Measurements from ENCODE around the gene TMEM273.

Gene TMEM273

GRCh38 chr10:49175587-49176309 lies 12.4 kb downstream of the TMEM273 start:
- DNase-seq (ENCODE audit: low read depth): no peak

- DNase-seq (ENCODE audit: low read depth): no peak
These were observed 13.2 kb downstream of the TMEM273 start for GRCh38 chr10:49174926-49175500.

GRCh38 chr10:49174261-49174925 lies 13.8 kb downstream of the TMEM273 start:
- no peak for DNase-seq (ENCODE audit: low read depth)

- DNase-seq (ENCODE audit: low read depth): no peak
These were observed 14.3 kb downstream of the TMEM273 start for GRCh38 chr10:49173853-49174252.

- no peak for DNase-seq (ENCODE audit: low read depth)
These were observed 14.9 kb downstream of the TMEM273 start for GRCh38 chr10:49173201-49173772.

- no peak for DNase-seq (ENCODE audit: low read depth)
These were observed 15.4 kb downstream of the TMEM273 start for GRCh38 chr10:49172777-49173132.

- no peak for DNase-seq (ENCODE audit: low read depth)
These were observed 16.0 kb downstream of the TMEM273 start for GRCh38 chr10:49172061-49172776.

GRCh38 chr10:49171326-49172060 lies 16.7 kb downstream of the TMEM273 start:
- no peak for DNase-seq (ENCODE audit: low read depth)

GRCh38 chr10:49170632-49171325 lies 17.4 kb downstream of the TMEM273 start:
- DNase-seq (ENCODE audit: low read depth): no peak

- DNase-seq (ENCODE audit: low read depth): no peak
These were observed 18.4 kb downstream of the TMEM273 start for GRCh38 chr10:49169776-49170175.

GRCh38 chr10:49168831-49169500 lies 19.2 kb downstream of the TMEM273 start:
- no peak for DNase-seq (ENCODE audit: low read depth)

GRCh38 chr10:49168171-49168540 lies 20.0 kb downstream of the TMEM273 start:
- no peak for DNase-seq (ENCODE audit: low read depth)

- no peak for DNase-seq (ENCODE audit: low read depth)
These were observed 20.6 kb downstream of the TMEM273 start for GRCh38 chr10:49167425-49168170.

GRCh38 chr10:49166484-49167400 lies 21.4 kb downstream of the TMEM273 start:
- no peak for DNase-seq (ENCODE audit: low read depth)

GRCh38 chr10:49165821-49166483 lies 22.2 kb downstream of the TMEM273 start:
- no peak for DNase-seq (ENCODE audit: low read depth)

GRCh38 chr10:49165259-49165658 lies 22.9 kb downstream of the TMEM273 start:
- no peak for DNase-seq (ENCODE audit: low read depth)

GRCh38 chr10:49164559-49165188 lies 23.5 kb downstream of the TMEM273 start:
- DNase-seq (ENCODE audit: low read depth): no peak

- peak; percentile 33 for DNase-seq (ENCODE audit: low read depth)
These were observed 24.4 kb downstream of the TMEM273 start for GRCh38 chr10:49163741-49164140.

Data from HS-27A (cell line).